ENCODE results near the gene C1QA.

Gene C1QA

DNA sequence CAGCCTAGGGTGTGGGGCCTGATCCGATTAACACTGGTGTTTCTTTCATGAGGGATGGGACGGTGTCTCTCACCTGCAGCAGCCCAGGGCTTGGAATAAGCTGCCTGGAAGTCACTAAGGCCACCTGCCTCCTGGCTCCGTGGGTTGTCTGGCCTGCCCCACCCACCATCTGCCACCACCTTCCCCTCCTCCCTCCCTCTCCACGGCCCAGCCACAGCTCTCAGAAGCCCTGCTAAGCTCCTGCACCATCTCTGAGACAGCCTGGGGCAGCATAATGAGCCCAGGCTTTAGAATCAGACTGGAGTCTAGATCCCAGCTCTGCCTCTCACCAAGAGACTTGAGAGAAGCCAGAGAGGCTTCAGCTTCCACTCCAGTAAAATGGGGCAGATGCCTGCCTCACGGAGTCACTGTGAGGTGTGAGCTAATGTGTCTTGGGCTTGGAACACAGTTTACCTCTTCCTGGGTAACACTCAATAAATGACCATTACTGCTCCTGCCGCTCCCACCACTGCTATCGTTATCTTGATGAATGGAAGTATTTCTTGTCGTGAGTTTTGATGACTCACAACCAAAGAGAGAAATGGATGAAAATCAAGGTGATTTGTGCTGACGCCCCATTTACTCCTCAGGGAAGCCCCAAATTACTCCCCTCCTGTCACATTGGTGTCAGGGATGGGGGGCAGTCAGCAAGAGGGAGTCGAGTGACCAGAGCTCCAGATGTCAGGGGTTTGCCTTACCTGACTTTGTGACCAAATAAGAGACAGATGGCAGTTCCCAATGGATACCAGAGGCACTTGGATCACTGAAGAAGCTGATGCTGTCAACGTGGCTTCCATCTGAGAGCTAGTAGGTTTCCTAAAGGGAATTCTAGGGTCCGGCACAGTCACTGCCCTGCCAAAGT lies 23.5 kb upstream of the C1QA start:
- no peak for DNase-seq (ENCODE audit: low spot score)

GRCh38 chr1:22613572-22613918 lies 22.9 kb upstream of the C1QA start:
- no peak for DNase-seq (ENCODE audit: low spot score)

GRCh38 chr1:22613951-22614350 lies 22.5 kb upstream of the C1QA start:
- no peak for DNase-seq (ENCODE audit: low spot score)

DNA sequence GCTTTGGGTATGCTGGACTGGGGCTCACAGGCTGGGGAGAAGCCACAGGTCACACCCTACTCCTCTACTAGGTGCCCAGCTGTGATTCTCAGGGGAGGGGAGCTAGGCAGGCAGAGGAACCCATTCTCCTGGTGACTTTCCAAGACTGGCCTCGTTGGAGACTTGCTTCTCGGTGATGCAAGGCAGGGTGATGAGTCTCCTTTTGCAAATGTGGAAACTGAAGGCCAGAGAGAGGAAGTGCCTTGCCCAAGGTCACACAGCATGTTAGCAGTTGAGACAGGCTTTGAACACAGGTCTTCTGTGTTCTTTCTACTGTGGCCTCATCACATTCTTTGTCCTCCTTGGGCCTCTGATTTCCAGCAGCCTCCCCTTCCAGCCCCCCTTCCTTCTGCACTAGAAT lies 20.5 kb upstream of the C1QA start:
- no peak for DNase-seq (ENCODE audit: low spot score)

DNA sequence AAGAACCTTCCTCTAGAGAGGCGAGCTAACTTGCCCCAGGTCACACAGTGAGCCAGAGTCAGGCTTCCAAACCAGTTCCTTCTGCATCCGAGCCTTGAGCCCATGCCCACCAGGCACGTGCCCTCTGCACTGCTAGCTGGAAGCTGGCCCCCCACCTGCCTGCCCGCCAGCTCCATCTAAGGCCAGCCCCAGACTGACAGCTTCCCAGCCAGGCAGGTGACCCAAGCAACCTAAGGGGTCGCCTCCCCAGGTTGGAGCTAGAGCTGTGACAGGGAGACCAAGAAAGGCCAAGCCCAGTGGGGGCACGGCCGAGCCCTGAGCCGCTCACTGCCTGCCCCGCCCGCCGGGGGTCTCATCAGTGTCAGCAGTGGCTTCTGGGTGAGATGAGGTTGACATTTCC lies 19.9 kb upstream of the C1QA start:
- no peak for DNase-seq (ENCODE audit: low spot score)

- DNase-seq (ENCODE audit: low spot score) = no peak
Measured at GRCh38 chr1:22618056-22618455, 18.4 kb upstream of the C1QA start.

GRCh38 chr1:22619252-22619651 lies 17.2 kb upstream of the C1QA start:
- DNase-seq (ENCODE audit: low spot score) = no peak

- DNase-seq (ENCODE audit: low spot score) = no peak
Measured at GRCh38 chr1:22619798-22620197, 16.6 kb upstream of the C1QA start.

GRCh38 chr1:22621761-22622160 lies 14.7 kb upstream of the C1QA start:
- DNase-seq (ENCODE audit: low spot score) = no peak

DNA sequence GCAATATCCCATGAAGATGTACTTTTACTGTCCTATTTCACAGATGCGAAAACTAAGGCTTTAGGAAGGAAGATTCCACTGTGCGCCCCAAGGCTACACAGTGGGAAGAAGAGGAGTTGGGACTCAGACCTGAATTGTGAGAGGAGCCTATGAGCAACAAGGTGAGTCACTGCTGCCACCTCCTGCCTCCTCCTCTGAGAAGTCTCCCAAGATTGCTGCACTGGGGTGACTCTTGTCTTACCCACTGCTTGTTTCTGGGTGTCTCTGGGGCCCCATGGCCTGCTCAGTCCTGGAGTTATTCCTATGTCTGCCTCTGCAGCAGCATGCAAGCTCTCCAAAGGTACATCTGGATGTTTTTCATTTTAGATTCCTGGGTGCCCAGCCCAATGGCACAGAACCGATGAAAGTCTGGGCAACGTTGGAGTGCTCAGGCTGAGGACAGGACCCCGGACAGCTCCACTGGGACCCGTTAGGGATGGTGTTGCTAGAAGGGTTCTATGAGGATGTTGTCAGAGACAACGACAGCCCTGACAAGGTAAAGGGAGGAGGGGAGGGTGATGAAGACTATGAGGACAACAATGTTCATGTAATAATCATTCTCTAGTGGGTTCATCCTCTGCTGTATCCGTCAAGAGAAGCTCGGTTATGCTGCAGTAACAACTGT lies 11.0 kb upstream of the C1QA start:
- DNase-seq (ENCODE audit: low spot score) = no peak

GRCh38 chr1:22626237-22627157 lies 9.9 kb upstream of the C1QA start:
- DNase-seq (ENCODE audit: low spot score) = no peak

- DNase-seq (ENCODE audit: low spot score) = no peak
Measured at GRCh38 chr1:22627331-22627730, 9.1 kb upstream of the C1QA start.

DNA sequence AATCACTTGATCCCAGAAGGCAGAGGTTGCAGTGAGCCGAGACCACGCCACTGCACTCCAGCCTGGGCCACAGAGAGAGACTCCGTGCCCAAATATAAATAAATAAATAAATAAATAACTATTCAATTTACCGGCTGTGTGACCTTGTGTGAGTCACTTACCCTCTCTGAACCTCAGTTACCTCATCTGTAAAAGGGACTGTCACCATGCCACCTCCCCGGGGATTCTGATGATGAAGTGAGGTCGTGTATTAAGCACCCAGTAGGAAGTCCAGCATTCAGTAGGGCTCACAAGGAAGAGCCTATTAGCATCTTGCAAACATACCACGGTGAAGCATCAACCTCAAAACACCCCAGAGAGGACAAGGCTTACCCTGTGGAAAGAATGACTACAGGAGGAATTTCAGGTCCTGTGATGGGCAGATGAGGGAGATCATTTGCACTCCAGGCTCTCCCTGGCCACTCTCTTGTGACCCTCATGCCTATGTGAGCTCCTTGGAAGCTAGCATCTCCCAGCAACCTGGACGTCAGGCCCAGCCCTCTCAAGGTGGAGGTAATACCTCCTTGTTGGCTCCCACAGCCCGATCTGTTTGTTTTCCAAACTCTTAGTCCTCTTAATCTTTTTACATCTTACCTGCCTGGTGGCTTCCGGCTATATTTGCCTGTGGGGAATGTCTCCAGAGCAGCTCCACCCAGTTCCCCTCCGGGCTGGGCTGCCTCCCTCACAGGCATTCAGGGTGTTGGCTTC lies 7.6 kb upstream of the C1QA start:
- no peak for DNase-seq (ENCODE audit: low spot score)

- no peak for DNase-seq (ENCODE audit: low spot score)
Measured at GRCh38 chr1:22629886-22630285, 6.5 kb upstream of the C1QA start.

DNA sequence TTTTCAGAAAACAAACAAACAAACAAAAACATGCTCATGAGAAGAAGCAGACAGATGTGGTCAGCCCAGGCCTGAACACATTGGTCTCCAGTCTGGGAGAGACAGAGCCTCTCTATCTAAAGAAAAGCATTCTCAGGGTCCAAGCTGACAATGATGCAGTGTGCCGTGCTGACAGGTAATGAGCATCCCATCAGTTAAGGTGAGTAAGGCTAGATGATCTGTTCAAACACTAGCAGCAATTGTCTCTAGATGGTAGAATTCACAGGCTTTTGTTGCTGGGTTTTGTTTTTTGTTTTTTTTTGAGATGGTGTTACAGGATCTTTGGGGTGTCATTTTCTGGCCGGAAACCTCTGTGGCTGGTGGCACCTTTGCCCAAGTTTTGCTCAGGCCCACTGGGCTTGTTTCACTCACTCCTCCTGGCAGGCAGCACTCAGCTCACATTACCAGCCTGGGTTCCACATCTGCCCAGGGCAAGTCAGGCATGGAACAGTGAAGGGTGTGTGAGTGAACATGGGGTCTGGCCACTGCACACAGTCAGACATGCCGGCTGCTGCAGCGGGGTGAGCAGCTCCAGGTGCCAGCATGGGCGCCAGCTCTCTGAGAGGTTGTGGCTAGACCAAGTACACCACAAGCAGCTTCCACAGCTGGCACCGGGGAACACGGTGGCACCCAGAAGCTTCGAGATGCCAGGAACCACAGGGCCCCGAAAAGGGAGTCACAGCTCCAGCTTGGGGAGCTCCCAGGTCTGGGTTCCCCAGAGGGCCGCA lies 2.5 kb upstream of the C1QA start:
- no peak for DNase-seq (ENCODE audit: low spot score)

- DNase-seq (ENCODE audit: low spot score) = no peak
Measured at GRCh38 chr1:22635436-22635835, 992 bp upstream of the C1QA start.

GRCh38 chr1:22636927-22637326 lies 499 bp downstream of the C1QA start:
- no peak for DNase-seq (ENCODE audit: low spot score)

DNA sequence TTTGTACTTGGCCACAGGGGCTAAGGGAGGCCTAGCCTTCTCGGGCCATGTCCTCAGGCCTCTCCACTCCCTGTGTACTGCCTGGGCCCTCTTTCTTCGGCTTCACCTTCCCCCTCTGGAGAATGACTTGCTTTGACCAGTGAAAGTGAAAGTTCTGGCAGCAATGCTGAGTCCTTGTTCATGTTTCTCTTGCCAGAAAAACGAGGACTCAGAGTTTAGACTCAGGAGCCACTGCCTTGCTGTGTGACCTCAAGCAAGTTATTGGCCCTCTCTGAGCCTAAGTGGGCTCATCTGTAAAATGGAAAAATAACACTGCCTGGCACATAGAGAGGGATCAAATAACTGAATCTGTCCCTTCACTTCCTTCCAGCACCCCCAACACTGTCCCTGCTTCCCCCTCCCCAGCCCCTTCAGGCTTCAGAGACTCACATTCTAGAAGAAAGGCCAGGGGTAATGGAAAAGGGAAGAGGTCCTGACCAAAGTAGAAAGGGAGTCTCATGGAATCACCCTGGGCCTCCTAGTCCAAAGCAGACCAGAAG lies 1.5 kb downstream of the C1QA start:
- DNase-seq (ENCODE audit: low spot score) = no peak

DNA sequence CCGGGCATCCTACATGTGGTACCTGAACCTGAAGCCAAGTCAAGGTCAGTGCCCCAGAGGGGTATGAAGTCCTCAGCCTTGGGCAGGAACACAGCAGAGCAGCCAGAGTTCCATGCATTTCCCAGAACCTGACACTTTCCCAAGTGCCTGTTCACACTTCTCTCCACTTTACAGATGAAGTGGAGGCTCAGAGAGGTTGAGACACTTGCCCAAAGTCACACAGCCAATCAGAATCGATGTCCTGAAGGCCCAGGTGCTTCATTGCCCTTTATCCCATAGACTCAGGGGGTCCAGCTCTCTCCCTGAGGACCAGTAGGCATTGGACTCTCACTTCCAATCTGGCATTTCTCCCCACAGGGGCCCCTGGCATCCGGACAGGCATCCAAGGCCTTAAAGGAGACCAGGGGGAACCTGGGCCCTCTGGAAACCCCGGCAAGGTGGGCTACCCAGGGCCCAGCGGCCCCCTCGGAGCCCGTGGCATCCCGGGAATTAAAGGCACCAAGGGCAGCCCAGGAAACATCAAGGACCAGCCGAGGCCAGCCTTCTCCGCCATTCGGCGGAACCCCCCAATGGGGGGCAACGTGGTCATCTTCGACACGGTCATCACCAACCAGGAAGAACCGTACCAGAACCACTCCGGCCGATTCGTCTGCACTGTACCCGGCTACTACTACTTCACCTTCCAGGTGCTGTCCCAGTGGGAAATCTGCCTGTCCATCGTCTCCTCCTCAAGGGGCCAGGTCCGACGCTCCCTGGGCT lies 2.2 kb downstream of the C1QA start:
- no peak for DNase-seq (ENCODE audit: low spot score)

- DNase-seq (ENCODE audit: low spot score) = no peak
Measured at GRCh38 chr1:22639286-22639685, 2.9 kb downstream of the C1QA start.

Measured in SK-N-DZ (cell line).